HuH-7 (cell line): ENCODE data around the gene SLC30A2.

Experiments used
- DNase-seq: peaks from one replicate; pipeline ENCODE4 v3.0.0; 2011; ENCODE audit warnings: low spot score

SLC30A2 gene

DNA sequence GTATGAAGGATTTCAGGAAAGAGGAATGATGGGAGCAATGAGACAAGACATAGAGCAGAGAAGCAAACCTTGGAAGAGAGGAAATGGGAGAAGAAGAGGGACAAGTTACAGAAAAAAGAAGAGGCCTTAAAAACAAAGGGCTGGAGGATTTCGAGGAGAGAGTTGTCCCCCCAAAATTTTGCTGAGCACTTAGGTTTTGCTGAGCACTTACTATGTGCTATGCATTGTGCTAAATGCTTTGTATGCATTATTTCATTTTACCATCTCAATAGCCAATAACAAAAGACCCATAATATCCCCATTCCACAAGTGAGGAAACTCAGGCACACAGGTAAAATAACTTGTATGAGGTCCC lies 24.0 kb upstream of the SLC30A2 start:
- no peak for DNase-seq

- DNase-seq, result no peak
Measured at GRCh38 chr1:26067432-26067911, 21.6 kb upstream of the SLC30A2 start, which contains the start of gene TRIM63. Gene TRIM63 (minus strand): TSS chr1:26067630. CDS start chr1:26067494, 136 bp downstream.

GRCh38 chr1:26066857-26067256 lies 20.9 kb upstream of the SLC30A2 start:
- DNase-seq, result no peak

- no peak for DNase-seq
Measured at GRCh38 chr1:26066160-26066559, 20.2 kb upstream of the SLC30A2 start.

DNA sequence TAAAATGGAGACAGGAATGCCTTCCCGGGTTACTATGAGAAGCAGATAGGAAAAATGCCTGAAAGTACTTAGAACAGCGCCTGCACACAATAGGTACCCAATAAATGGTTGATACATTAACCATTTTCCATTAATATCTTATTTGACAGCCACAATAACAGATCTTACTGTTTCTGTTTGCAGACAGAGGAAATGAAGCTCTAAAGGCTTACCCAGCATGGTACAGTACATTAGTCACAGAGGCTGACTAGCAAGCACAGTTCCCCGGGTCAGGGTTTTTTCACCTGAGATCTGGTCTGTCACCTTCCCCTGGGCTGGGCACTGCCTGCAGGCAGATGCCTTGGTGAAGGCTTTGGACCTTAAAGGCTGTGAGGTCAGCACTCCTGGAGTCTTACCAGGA lies 18.6 kb upstream of the SLC30A2 start:
- no peak for DNase-seq

DNA sequence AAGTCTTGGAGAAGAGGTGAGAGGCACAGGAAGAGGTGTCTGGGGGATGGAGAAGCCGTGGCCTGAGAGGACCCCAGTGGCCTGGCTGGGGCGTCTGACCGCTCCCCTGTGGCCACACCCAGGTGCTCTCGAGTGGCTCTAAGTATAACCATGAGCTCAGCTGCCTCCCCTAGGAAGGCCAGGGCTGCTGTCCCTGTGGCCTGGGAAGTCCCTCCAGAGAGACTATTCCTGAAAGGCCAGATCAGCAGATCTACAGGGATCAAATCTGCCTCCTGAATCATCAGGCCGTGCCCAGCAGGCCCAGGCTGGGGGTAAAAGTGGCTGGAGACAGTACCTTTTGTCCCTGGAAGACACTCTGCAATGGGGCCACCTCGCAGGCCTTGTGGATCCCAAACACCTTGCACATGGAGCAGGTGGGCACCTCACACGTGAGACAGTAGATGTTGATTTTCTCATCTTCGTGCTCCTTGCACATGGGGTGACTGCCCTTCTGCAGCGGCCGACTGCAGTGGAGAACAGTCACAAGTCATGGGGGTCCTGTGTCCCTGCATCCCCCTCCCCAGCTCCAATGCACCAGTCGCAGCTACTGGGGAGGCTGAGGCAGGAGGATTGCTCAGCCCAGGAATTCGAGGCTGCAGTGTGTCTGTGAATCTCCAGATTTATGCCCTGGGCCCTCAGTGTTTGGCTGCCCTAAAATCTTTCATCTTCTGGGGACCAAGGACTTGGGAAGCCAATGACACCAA lies 15.1 kb upstream of the SLC30A2 start:
- DNase-seq, result no peak

DNA sequence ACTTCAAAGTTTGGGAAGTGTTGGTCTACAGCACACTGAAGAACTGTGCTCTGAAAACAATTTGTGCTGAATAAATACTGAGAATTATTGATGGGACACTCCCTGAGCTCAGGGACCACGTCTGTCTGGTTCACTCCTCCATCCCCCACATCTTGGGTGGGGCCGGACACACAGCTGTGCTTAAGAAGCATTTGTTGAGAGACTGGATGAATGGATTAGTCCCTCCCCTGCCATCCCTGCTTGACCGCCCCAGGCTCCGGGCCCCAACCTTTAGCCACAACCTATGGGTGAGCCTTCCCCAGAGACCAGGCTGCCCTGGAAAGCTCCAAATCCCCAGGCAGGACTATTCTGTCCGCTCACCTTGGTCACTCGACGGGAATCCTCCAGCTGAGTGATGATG lies 14.0 kb upstream of the SLC30A2 start:
- no peak for DNase-seq

- DNase-seq, result no peak
Measured at GRCh38 chr1:26058052-26058595, 12.2 kb upstream of the SLC30A2 start.

GRCh38 chr1:26057189-26057588 lies 11.3 kb upstream of the SLC30A2 start:
- DNase-seq, result no peak

DNA sequence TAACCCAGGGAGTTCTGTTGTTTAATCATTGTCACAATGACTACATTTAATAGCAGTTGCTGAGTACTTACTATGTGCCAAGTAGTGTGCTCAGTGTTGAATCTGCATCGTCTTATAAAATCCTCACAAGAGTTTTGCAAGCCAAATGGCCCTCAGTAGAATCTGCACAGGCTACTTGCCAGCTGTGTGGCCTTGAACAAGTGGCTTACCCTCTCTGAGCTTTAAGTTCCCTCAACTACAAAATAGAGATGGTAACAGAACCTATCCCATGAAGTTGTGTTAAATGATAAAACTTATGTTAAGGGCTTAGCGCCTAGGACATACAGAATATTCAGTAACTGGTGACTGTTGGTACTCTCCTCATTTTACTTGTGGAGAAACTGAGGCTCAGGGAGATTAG lies 9.1 kb upstream of the SLC30A2 start:
- no peak for DNase-seq

GRCh38 chr1:26053718-26054560 lies 8.0 kb upstream of the SLC30A2 start:
- no peak for DNase-seq

- no peak for DNase-seq
Measured at GRCh38 chr1:26050248-26050640, 4.3 kb upstream of the SLC30A2 start.

- no peak for DNase-seq
Measured at GRCh38 chr1:26049531-26050247, 3.8 kb upstream of the SLC30A2 start.

DNA sequence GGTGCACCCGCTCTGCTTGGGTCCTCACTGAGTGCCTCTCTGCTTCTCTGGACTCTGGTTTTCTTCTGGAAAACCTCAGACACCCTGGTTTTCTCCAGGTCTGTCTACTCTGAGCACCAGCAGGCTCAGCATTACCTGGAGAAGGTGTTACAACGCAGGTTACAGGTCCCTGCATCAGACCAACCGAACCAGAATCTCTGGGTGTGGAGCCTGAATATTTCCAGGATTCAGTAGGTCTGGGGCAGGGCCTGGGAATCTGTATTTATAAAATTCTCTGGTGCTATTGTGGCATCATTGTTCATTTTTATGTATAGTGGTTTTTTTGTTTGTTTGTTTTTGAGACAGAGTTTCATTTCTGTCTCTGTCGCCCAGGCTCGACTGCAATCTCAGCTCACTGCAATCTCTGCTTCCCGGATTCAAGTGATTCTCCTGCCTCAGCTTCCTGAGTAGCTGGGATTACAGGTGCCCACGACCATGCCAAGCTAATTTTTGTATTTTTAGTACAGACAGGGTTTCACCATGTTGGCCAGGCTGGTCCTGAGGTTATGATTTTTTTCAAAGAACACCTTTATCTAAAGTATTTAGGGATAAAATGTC lies 1.5 kb upstream of the SLC30A2 start:
- DNase-seq, result no peak

DNA sequence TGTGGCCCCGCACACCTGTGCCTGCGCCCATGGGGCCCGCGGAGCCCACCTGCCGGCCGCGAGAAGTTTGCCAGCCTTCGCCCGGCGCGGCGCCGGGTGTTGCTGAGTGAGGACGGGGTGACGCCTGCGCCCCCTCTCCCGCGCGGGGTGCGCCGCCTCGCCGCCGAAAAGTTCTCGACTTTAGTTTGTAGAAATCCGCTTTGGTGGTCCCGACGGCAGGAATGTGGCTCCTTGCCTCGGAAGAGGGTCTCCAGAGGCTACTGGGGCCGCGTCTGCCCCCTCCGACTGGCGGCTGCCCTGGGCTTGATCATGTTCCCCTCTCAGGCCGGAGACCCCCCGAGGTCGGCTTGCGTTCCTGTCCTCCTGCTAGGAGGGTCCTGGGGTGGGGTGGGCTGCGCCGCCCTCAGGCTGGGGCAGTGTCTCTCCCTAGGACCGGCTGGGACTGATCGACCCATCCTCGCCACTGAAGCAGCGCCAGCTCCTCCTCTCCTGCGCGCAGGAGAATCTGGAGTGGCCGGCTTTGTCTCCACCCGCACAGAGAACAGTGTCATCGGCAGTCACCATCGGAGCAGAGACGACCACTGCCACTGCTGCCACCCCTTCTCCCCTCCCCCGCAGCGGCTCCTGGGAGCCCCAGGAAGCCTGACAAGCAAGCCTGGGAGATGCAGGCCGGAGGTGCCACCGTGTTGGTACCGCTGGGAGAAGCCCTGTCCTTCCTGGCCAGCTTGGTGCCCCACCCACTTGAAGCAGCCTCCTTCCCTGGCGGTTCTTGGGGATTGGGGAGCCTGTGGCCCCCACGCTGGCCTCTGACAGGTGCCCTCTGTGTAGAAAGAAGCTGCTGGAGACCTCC lies 553 bp upstream of the SLC30A2 start:
- DNase-seq, result no peak

- no peak for DNase-seq
Measured at GRCh38 chr1:26044971-26045721, 772 bp downstream of the SLC30A2 start.

- DNase-seq, result no peak
Measured at GRCh38 chr1:26044414-26044813, 1.5 kb downstream of the SLC30A2 start.

DNA sequence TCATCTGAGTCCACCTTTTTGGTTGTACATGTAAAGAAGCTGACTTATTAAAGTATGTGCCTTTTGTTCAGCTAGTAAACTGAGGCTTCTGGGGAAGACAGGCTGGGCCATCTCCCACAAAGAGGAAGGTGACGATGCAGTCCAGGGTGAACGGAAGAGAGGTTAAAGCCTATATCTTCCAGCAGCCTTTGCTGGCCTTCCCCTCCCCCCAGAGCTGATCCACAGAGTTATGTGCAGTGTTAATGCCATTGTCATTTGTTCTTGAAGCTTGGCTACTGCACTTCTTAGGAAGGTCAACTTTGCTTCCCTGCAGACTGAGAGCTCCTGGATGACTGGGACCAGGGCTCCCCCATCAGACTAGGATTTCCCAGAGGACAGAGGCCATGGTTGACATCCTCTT lies 2.2 kb downstream of the SLC30A2 start:
- no peak for DNase-seq

DNA sequence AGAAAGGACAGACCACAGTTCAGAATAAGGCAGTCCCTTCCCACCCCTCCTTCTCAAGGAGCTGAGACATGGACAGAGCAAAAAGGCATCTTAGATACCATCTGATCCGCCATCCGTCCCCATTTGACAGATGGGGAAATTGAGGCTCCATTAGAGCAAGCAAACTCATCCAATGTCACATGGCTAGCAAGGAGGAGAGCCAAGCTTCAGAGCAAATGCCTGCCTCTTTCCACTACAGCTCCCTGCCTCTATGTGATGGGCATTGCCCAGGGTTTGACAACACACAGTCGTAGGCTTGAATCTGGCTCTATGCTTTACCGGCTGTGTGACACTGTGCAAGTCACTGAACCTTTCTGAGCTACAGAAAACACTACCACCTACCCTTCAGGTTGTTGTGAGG lies 3.9 kb downstream of the SLC30A2 start:
- no peak for DNase-seq

DNA sequence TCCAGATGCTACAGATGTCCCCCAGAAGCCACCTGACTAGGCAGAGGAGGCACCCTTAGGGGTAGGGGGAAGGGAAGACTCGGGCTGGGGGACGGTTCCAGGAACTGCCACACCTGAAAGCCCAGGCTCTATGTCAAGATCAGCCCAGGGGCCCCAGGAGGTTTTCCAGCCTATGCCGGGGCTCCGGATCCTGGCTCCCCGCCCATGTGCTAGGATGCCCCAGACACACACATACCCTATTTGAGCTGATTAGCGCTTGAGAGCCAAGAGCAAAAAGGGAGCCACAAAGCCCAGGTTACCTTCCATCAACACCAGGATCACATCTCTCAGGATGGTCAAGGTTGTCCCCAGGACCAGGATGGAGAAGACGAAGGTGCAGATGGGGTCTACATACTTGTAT lies 4.5 kb downstream of the SLC30A2 start:
- no peak for DNase-seq
